MM.1S (cell line): ENCODE data around the gene ZEB2.
A peak's percentile ranks its signal among the peaks of the same experiment; 100 is the strongest.

Experiments
- DNase-seq: peaks from one replicate; pipeline ENCODE4 v3.0.0-alpha.2; 2015
- H2AFZ ChIP-seq: fragments of 300-600 bp; sonication (generic); 2 replicates; pipeline ENCODE4 v1.6.0; 2016; ENCODE audit warnings: antibody characterized with exemption, low read length
- H3F3A ChIP-seq: fragments of 300-600 bp; sonication (generic); 2 replicates; pipeline ENCODE4 v1.6.1; 2016; ENCODE audit warnings: mild to moderate bottlenecking, antibody characterized with exemption, low read length, moderate library complexity, mixed read lengths; ENCODE audit not compliant: insufficient read depth
- H3K27ac ChIP-seq: fragments of 300-600 bp; sonication (generic); 2 replicates; pipeline ENCODE4 v1.5.1; 2016; ENCODE audit warnings: mild to moderate bottlenecking, low read length
- H3K27me3 ChIP-seq: fragments of 300-600 bp; sonication (generic); replicated peaks from 2 replicates; pipeline ENCODE4 v1.6.0; 2016; ENCODE audit warnings: low read length; ENCODE audit not compliant: insufficient read depth
- H3K36me3 ChIP-seq: fragments of 300-600 bp; sonication (generic); replicated peaks from 2 replicates; pipeline ENCODE4 v1.6.1; 2016; ENCODE audit warnings: mild to moderate bottlenecking, low read length, mixed read lengths; ENCODE audit not compliant: insufficient read depth
- H3K4me1 ChIP-seq: fragments of 300-600 bp; sonication (generic); 2 replicates; pipeline ENCODE4 v1.6.1; 2016; ENCODE audit warnings: low read length, mixed read lengths
- H3K4me2 ChIP-seq: fragments of 300-600 bp; sonication (generic); 2 replicates; pipeline ENCODE4 v1.6.0; 2016; ENCODE audit warnings: low read depth, low read length
- H3K4me3 ChIP-seq: fragments of 300-600 bp; sonication (generic); 2 replicates; pipeline ENCODE4 v1.5.1; 2016; ENCODE audit warnings: low read length, mixed read lengths
- H3K79me2 ChIP-seq: fragments of 300-600 bp; sonication (generic); 2 replicates; pipeline ENCODE4 v1.6.1; 2016; ENCODE audit warnings: mixed run types, low read length, mixed read lengths
- H3K9ac ChIP-seq: fragments of 300-600 bp; sonication (generic); 2 replicates; pipeline ENCODE4 v1.6.1; 2016; ENCODE audit warnings: low read length, mixed read lengths
- H3K9me2 ChIP-seq: fragments of 300-600 bp; sonication (generic); replicated peaks from 2 replicates; pipeline ENCODE4 v1.6.1; 2016; ENCODE audit warnings: mild to moderate bottlenecking, low read length, mixed read lengths; ENCODE audit not compliant: insufficient read depth
- H3K9me3 ChIP-seq: fragments of 300-600 bp; sonication (generic); replicated peaks from 2 replicates; pipeline ENCODE4 v1.6.1; 2016; ENCODE audit warnings: mild to moderate bottlenecking, low read length, mixed read lengths; ENCODE audit not compliant: insufficient read depth
- H4K20me1 ChIP-seq: fragments of 300-600 bp; sonication (generic); 2 replicates; pipeline ENCODE4 v1.6.1; 2016; ENCODE audit warnings: mild to moderate bottlenecking, low read length, moderate library complexity, mixed read lengths; ENCODE audit not compliant: insufficient read depth
- CTCF ChIP-seq: fragments of 300-600 bp; sonication (generic); IDR thresholded peaks from 2 replicates; pipeline ENCODE4 v1.5.1; 2016; ENCODE audit warnings: antibody characterized with exemption, low read length, mixed read lengths
- EZH2 ChIP-seq: fragments of 300-600 bp; sonication (generic); optimal IDR thresholded peaks from 2 replicates; pipeline ENCODE3; 2017; ENCODE audit warnings: low read depth, mild to moderate bottlenecking, antibody characterized with exemption, low read length, mixed read lengths
- EZH2phosphoT487 ChIP-seq: fragments of 300-600 bp; sonication (generic); IDR thresholded peaks from 2 replicates; pipeline ENCODE4 v1.6.1; 2018; ENCODE audit warnings: antibody characterized with exemption, low read length

Gene ZEB2

GRCh38 chr2:144550911-144551310 lies 31.0 kb upstream of the ZEB2 start:
- H3K9ac ChIP-seq, result no peak overlapping the region
- H3K9me3 ChIP-seq, result no peaks in the 10 kb centered on the region
- peaks cover 10% of the 10 kb centered on the region for H3K4me1 ChIP-seq
- no peaks in the 10 kb centered on the region for H4K20me1 ChIP-seq
- no peak overlapping the region for H3K4me2 ChIP-seq
- no peaks in the 10 kb centered on the region for H3K79me2 ChIP-seq
- no peaks in the 10 kb centered on the region for H3K27me3 ChIP-seq
- no peaks in the 10 kb centered on the region for H3K36me3 ChIP-seq
- TF ChIP-seq EZH2phosphoT487, result no peak
- TF ChIP-seq CTCF, result no peak
- no peak for TF ChIP-seq EZH2
- no peak for DNase-seq
- H3K4me3 ChIP-seq, result no peak overlapping the region
- no peaks in the 10 kb centered on the region for H3K9me2 ChIP-seq
- H3K27ac ChIP-seq, result no peak overlapping the region
- H2AFZ ChIP-seq, result no peak overlapping the region
- H3F3A ChIP-seq, result no peaks in the 10 kb centered on the region

- no peak for DNase-seq
- Histone ChIP-seq H3K4me1 (peaks cover 10% of the 10 kb centered on the region), H2AFZ (no peak overlapping the region), H3K9me2 (no peaks in the 10 kb centered on the region), H3K79me2 (no peaks in the 10 kb centered on the region), H3K36me3 (no peaks in the 10 kb centered on the region), H3K4me3 (no peak overlapping the region), H3K4me2 (no peak overlapping the region), H3K27ac (no peak overlapping the region), H3K9me3 (no peaks in the 10 kb centered on the region), H3F3A (no peaks in the 10 kb centered on the region), H3K27me3 (no peaks in the 10 kb centered on the region), H4K20me1 (no peaks in the 10 kb centered on the region), H3K9ac (no peak overlapping the region)
- no peak for TF ChIP-seq CTCF
- no peak for TF ChIP-seq EZH2
- TF ChIP-seq EZH2phosphoT487, result no peak
These were observed 30.2 kb upstream of the ZEB2 start for GRCh38 chr2:144550084-144550483.

GRCh38 chr2:144548532-144549191 lies 28.7 kb upstream of the ZEB2 start:
- no peak for TF ChIP-seq CTCF
- no peak for TF ChIP-seq EZH2phosphoT487
- no peak for TF ChIP-seq EZH2
- Histone ChIP-seq H3K9ac (no peak overlapping the region), H3K27ac (no peak overlapping the region), H3K4me2 (peak overlapping the region; percentile 8; the same call in 1 of the 2 replicates), H3K9me2 (no peaks in the 10 kb centered on the region), H3K4me3 (no peak overlapping the region), H2AFZ (no peak overlapping the region), H3K4me1 (peaks cover 10% of the 10 kb centered on the region), H3K36me3 (no peaks in the 10 kb centered on the region), H3F3A (no peaks in the 10 kb centered on the region), H3K79me2 (no peaks in the 10 kb centered on the region), H3K27me3 (no peaks in the 10 kb centered on the region), H3K9me3 (no peaks in the 10 kb centered on the region), H4K20me1 (no peaks in the 10 kb centered on the region)
- DNase-seq, result peak; percentile 73
